Esophagus (tissue), 2 donors: ENCODE results near the gene PAX8. TPM values are rescaled to one million over a fixed set of nuclear protein-coding genes. Genes with fewer than 3 reads are reported as not detected.
A peak's percentile ranks its signal among the peaks of the same experiment; 100 is the strongest.

Experiments
- H3K27ac ChIP-seq, 2 donors: one replicate each; pipeline ENCODE4 v1.5.1; 2013; ENCODE audit warnings: low read depth in 2 of 2, mild to moderate bottlenecking in 2 of 2, inconsistent platforms in 1 of 2, low read length in 1 of 2, moderate library complexity in 1 of 2
- H3K27me3 ChIP-seq, 2 donors: one replicate each; pipeline ENCODE4 v1.6.1; 2013; ENCODE audit warnings: low read length in 2 of 2, control low read depth in 1 of 2, mild to moderate bottlenecking in 1 of 2; ENCODE audit not compliant: insufficient read depth in 2 of 2, control insufficient read depth in 1 of 2
- H3K36me3 ChIP-seq, 2 donors: one replicate each; pipeline ENCODE4 v1.6.1; 2013; ENCODE audit warnings: low read length in 1 of 2; ENCODE audit not compliant: control insufficient read depth in 2 of 2, insufficient read depth in 2 of 2
- H3K4me1 ChIP-seq, 2 donors: one replicate each; pipeline ENCODE4 v1.6.1; 2013; ENCODE audit warnings: low read length in 1 of 2; ENCODE audit not compliant: control insufficient read depth in 2 of 2, insufficient read depth in 2 of 2
- H3K4me3 ChIP-seq, 2 donors: one replicate each; pipeline ENCODE4 v1.5.1; 2013; ENCODE audit warnings: low read length in 2 of 2, mild to moderate bottlenecking in 2 of 2, low read depth in 1 of 2, moderate library complexity in 1 of 2
- H3K9me3 ChIP-seq, 2 donors: one replicate each; pipeline ENCODE4 v1.6.1; 2013; ENCODE audit warnings: mild to moderate bottlenecking in 2 of 2, low read depth in 1 of 2, low read length in 1 of 2, moderate library complexity in 1 of 2; ENCODE audit not compliant: control insufficient read depth in 2 of 2, insufficient read depth in 1 of 2
- WGBS, 2 donors: extraction: QIAGEN DNeasy Blood & Tissue Kit; methylation state at CpG; one replicate each; pipeline ENCODE4 v1.1.7; 2013; 5-methylcytosine and 5-hydroxymethylcytosine counted together
- polyA plus RNA-seq, 2 donors: library from polyadenylated mRNA; stranded (reverse); fragments of 200-250 nt; gene quantifications; one replicate each; pipeline ENCODE4 v1.2.3, GENCODE V29; 2013
- donor health status: healthy with polysubstance abuse.
- donor health status: Bipolar disorder and iron deficiency.

Gene PAX8
- polyA plus RNA-seq, 2 donors: 0.28 to 4.0 TPM

- Histone ChIP-seq H3K27ac (peak overlapping the region in 1 of 2 donors; percentile 17), H3K9me3 (no peaks in the 10 kb centered on the region), H3K4me3 (no peak overlapping the region), H3K4me1 (peaks cover 0 to 18% of the 10 kb centered on the region in 2 donors), H3K36me3 (peaks cover 0 to 18% of the 10 kb centered on the region in 2 donors), H3K27me3 (no peaks in the 10 kb centered on the region)
- WGBS, 2 donors: 66 to 69% methylated on average over 13 of the region's 13 CpGs
Measured at GRCh38 chr2:113202305-113203216, 76.2 kb downstream of the PAX8 start.

- H3K4me3 ChIP-seq: no peak overlapping the region
- WGBS, 2 donors: 76 to 81% methylated on average over 8 of the region's 8 CpGs
- H3K9me3 ChIP-seq: no peaks in the 10 kb centered on the region
- H3K27me3 ChIP-seq: no peaks in the 10 kb centered on the region
- peaks cover 0 to 18% of the 10 kb centered on the region in 2 donors for H3K4me1 ChIP-seq
- peaks cover 0 to 25% of the 10 kb centered on the region in 2 donors for H3K36me3 ChIP-seq
- H3K27ac ChIP-seq: peak overlapping the region; percentile 15 to 63
Measured at GRCh38 chr2:113201496-113202304, 77.0 kb downstream of the PAX8 start.

- Histone ChIP-seq H3K27me3 (no peaks in the 10 kb centered on the region), H3K36me3 (peaks cover 0 to 31% of the 10 kb centered on the region in 2 donors)
Measured at GRCh38 chr2:113200736-113201490, 77.8 kb downstream of the PAX8 start.

GRCh38 chr2:113200236-113200635 lies 78.5 kb downstream of the PAX8 start:
- H3K9me3 ChIP-seq: no peaks in the 10 kb centered on the region
- peak overlapping the region; percentile 60 to 80 for H3K27ac ChIP-seq
- peaks cover 0 to 36% of the 10 kb centered on the region in 2 donors for H3K36me3 ChIP-seq
- H3K4me3 ChIP-seq: no peak overlapping the region
- no peaks in the 10 kb centered on the region for H3K27me3 ChIP-seq
- peaks cover 0 to 18% of the 10 kb centered on the region in 2 donors for H3K4me1 ChIP-seq
- 79 to 93% methylated on average over 4 of the region's 4 CpGs for WGBS, 2 donors

More at GRCh38 chr2:113200736-113201490, 77.8 kb downstream of the PAX8 start:
- Histone ChIP-seq H3K27ac (peak overlapping the region; percentile 60 to 80), H3K4me1 (peaks cover 0 to 18% of the 10 kb centered on the region in 2 donors), H3K9me3 (no peaks in the 10 kb centered on the region), H3K4me3 (no peak overlapping the region)
- WGBS, 2 donors: 81 to 88% methylated on average over 17 of the region's 17 CpGs

GRCh38 chr2:113198790-113199612 lies 79.7 kb downstream of the PAX8 start:
- Histone ChIP-seq H3K4me1 (peaks cover 0 to 18% of the 10 kb centered on the region in 2 donors), H3K36me3 (peaks cover 0 to 36% of the 10 kb centered on the region in 2 donors), H3K9me3 (no peaks in the 10 kb centered on the region), H3K27me3 (no peaks in the 10 kb centered on the region), H3K27ac (peak overlapping the region; percentile 88 to 94), H3K4me3 (peak overlapping the region; percentile 58 to 75)
- WGBS, 2 donors: 8 to 9% methylated on average over 64 to 79 of the region's 79 CpGs

- Histone ChIP-seq H3K4me1 (peaks cover 0 to 18% of the 10 kb centered on the region in 2 donors), H3K27ac (peak overlapping the region; percentile 88 to 94), H3K9me3 (no peaks in the 10 kb centered on the region), H3K4me3 (peak overlapping the region; percentile 58 to 75), H3K36me3 (peaks cover 3 to 38% of the 10 kb centered on the region in 2 donors), H3K27me3 (no peaks in the 10 kb centered on the region)
- WGBS, 2 donors: 50 to 57% methylated on average over 32 of the region's 32 CpGs
Measured at GRCh38 chr2:113198048-113198789, 80.5 kb downstream of the PAX8 start.

- Histone ChIP-seq H3K36me3 (peaks cover 3 to 42% of the 10 kb centered on the region in 2 donors), H3K27ac (no peak overlapping the region), H3K27me3 (no peaks in the 10 kb centered on the region), H3K9me3 (no peaks in the 10 kb centered on the region), H3K4me3 (no peak overlapping the region), H3K4me1 (peaks cover 4 to 14% of the 10 kb centered on the region in 2 donors)
- whole genome bisulfite sequencing, 2 donors: 87 to 91% methylated on average over 17 of the region's 17 CpGs
Measured at GRCh38 chr2:113197347-113198047, 81.2 kb downstream of the PAX8 start.

- H3K9me3 ChIP-seq: no peaks in the 10 kb centered on the region
- no peaks in the 10 kb centered on the region for H3K27me3 ChIP-seq
- H3K36me3 ChIP-seq: peaks cover 3 to 42% of the 10 kb centered on the region in 2 donors
- WGBS, 2 donors: 94 to 95% methylated on average over 4 of the region's 4 CpGs
- H3K4me3 ChIP-seq: no peak overlapping the region
- H3K4me1 ChIP-seq: peaks cover 4 to 10% of the 10 kb centered on the region in 2 donors
- no peak overlapping the region for H3K27ac ChIP-seq
Measured at GRCh38 chr2:113196839-113197238, 81.9 kb downstream of the PAX8 start.
